GM23248 (cell line): ENCODE measurements around the gene CIC.

ENCODE experiments used
- EZH2 ChIP-seq: fragments of 200-600 bp; sonication (generic); IDR thresholded peaks from 2 replicates; pipeline ENCODE4 v1.6.1; 2018; ENCODE audit warnings: antibody characterized with exemption, mild to moderate bottlenecking; ENCODE audit not compliant: insufficient read depth, poor library complexity, severe bottlenecking
- EZH2phosphoT487 ChIP-seq: fragments of 200-600 bp; sonication (generic); IDR thresholded peaks from 2 replicates; pipeline ENCODE4 v1.6.1; 2018; ENCODE audit warnings: antibody characterized with exemption, moderate library complexity, mild to moderate bottlenecking, low read depth; ENCODE audit not compliant: insufficient read depth

- TF ChIP-seq EZH2: no peak
- TF ChIP-seq EZH2phosphoT487: no peak
Observed at GRCh38 chr19:42230571-42230970, 38.5 kb upstream of the CIC start.
